Bronchial epithelial cell (primary cell): ENCODE measurements around the gene SMURF1. TPM values are rescaled to one million over a fixed set of nuclear protein-coding genes. Genes with fewer than 3 reads are reported as not detected.

ENCODE experiments used
- DNase-seq: peaks from one replicate; pipeline ENCODE4 v3.0.0-alpha.2; 2010; ENCODE audit warnings: low read depth
- FAIRE-seq: peaks from 2 replicates; lab custom pipeline; 2011; peaks lifted over from hg19 to GRCh38; lab: Jason Lieb, UNC
- H3K27me3 ChIP-seq: 2 replicates; pipeline ENCODE4 v1.5.1; 2011; ENCODE audit warnings: low read length; ENCODE audit not compliant: control insufficient read depth, insufficient read depth
- H3K36me3 ChIP-seq: 2 replicates; pipeline ENCODE4 v1.5.1; 2011; ENCODE audit warnings: low read length; ENCODE audit not compliant: control insufficient read depth, insufficient read depth
- H3K4me3 ChIP-seq: 2 replicates; pipeline ENCODE4 v1.5.1; 2011; ENCODE audit warnings: mild to moderate bottlenecking, low read depth, low read length, control low read depth
- CTCF ChIP-seq: IDR thresholded peaks from 2 replicates; pipeline ENCODE4 v1.5.1; 2011; ENCODE audit warnings: mild to moderate bottlenecking, moderate library complexity, low read length, control low read depth, inconsistent platforms; ENCODE audit not compliant: insufficient read depth, severe bottlenecking
- total RNA-seq: library from RNA; depleted of rRNA; stranded (reverse); fragments of >200 nt; gene quantifications from 2 replicates; pipeline ENCODE4 v1.2.1, GENCODE V29; 2014

Gene SMURF1
- total RNA-seq, 1 donor from 2014 or later: 42.4 TPM

DNA sequence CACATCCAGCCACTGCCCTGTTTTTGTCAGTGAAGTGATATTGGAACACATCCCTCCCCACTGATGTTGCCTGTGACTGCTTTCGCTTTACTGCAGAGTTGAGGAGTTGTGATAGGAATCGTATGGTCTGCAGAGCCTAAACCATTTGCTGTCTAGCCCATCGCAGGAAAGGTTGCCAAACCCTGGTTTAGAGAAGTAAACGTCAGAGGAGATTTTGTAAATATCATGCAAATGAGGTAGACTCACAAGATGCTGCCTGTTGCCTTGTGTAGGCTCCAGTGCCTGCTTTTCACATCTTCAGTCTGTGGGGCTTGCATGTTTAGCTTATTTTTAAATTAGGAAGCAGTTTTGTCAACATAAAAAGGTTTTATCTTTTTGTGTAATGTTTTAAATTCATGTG lies 158.5 kb downstream of the SMURF1 start:
- DNase-seq: no peak
- H3K36me3 ChIP-seq: peaks cover 28% of the 10 kb centered on the region

DNA sequence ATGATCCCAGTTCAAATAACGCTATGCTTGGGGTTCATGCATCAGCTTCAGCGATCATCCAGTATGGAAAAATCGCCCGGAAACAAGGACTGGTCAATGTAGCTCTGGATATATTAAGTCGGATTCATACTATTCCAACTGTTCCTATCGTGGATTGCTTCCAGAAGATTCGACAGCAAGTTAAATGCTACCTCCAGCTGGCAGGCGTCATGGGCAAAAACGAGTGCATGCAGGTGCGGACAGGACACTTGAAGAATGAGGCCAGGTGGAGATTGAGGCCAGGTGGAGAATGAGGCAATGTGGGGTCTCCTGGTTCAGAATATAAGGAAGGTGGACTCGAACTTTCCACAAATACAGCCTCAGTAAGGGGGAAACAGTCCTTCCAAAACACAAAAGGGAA lies 159.8 kb downstream of the SMURF1 start:
- H3K27me3 ChIP-seq: no peaks in the 10 kb centered on the region
- TF ChIP-seq CTCF: no peak
- FAIRE-seq (no peak), DNase-seq (no peak)
- H3K36me3 ChIP-seq: peaks cover 22% of the 10 kb centered on the region
- no peak overlapping the region for H3K4me3 ChIP-seq

More for the DNA sequence above, 158.5 kb downstream of the SMURF1 start:
- Histone ChIP-seq H3K4me3 (no peak overlapping the region), H3K27me3 (no peaks in the 10 kb centered on the region)
- no peak for FAIRE-seq
- no peak for TF ChIP-seq CTCF

GRCh38 chr7:98982686-98983085 lies 161.2 kb downstream of the SMURF1 start:
- H3K36me3 ChIP-seq: peaks cover 28% of the 10 kb centered on the region
- FAIRE-seq (no peak), DNase-seq (no peak)
- TF ChIP-seq CTCF: no peak
- no peaks in the 10 kb centered on the region for H3K27me3 ChIP-seq
- no peak overlapping the region for H3K4me3 ChIP-seq

DNA sequence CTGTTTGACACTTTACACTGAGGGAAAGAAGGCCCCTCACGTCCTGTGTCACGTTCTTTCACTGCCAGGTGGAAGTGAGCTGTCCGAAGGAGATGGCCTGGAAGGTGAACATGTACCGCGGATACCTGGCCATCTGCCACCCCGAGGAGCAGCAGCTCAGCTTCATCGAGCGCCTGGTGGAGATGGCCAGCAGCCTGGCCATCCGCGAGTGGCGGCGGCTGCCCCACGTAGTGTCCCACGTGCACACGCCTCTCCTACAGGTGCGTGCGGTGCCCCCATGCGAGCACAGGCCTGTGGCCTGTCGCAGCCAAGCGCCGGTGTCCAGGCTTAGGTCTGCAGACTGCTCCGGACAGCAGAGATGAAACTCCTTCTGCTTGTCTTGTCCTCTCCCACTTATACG lies 162.2 kb downstream of the SMURF1 start:
- TF ChIP-seq CTCF: no peak
- FAIRE-seq (no peak), DNase-seq (no peak)
- Histone ChIP-seq H3K36me3 (peaks cover 32% of the 10 kb centered on the region), H3K27me3 (no peaks in the 10 kb centered on the region), H3K4me3 (no peak overlapping the region)

DNA sequence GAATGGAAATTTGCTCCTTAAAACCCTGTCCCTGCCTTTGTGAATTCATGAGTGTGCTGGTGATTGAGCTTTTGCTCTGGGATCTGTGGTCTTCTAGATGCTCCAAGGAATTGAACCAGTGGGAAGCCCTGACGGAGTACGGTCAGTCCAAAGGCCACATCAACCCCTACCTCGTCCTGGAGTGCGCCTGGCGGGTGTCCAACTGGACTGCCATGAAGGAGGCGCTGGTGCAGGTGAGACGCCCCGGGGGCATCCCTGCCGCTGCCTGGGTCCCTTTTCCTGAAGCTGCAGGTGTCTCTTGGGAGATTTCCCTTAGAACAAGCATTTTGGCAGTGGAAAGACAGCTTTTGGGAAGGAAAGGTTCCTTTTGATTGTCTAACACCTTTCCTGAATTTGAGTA lies 165.2 kb downstream of the SMURF1 start:
- DNase-seq: no peak
- H3K27me3 ChIP-seq: no peaks in the 10 kb centered on the region
- H3K36me3 ChIP-seq: peaks cover 37% of the 10 kb centered on the region
- TF ChIP-seq CTCF: no peak
- no peak overlapping the region for H3K4me3 ChIP-seq
- no peak for FAIRE-seq

Other genes starting within 250 kb of the SMURF1 start
- gene KPNA7, start 64.0 kb upstream of the SMURF1 start, total RNA-seq: 0.77 and 1.8 TPM in 2 replicates
- 0.26 and 0.53 TPM in 2 replicates for gene MYH16, start 128.7 kb upstream of the SMURF1 start, total RNA-seq
- 234 and 269 TPM in 2 replicates for gene ARPC1A, start 181.8 kb upstream of the SMURF1 start, total RNA-seq
- 336 and 569 TPM in 2 replicates for gene ARPC1B, start 230.6 kb upstream of the SMURF1 start, total RNA-seq